Measurements from ENCODE around the gene CYGB. TPM values are rescaled to one million over a fixed set of nuclear protein-coding genes. Genes with fewer than 3 reads are reported as not detected.

Gene CYGB
- total and polyA plus RNA-seq, 2 of the 13 experiments (the other 11 are each of a cell fraction or from before 2014, with no cell fraction given) = 18.9 to 27.1 TPM

GRCh38 chr17:76557368-76558197, 20.1 kb upstream of the CYGB start (continued):
- TF ChIP-seq, protein P1, sequence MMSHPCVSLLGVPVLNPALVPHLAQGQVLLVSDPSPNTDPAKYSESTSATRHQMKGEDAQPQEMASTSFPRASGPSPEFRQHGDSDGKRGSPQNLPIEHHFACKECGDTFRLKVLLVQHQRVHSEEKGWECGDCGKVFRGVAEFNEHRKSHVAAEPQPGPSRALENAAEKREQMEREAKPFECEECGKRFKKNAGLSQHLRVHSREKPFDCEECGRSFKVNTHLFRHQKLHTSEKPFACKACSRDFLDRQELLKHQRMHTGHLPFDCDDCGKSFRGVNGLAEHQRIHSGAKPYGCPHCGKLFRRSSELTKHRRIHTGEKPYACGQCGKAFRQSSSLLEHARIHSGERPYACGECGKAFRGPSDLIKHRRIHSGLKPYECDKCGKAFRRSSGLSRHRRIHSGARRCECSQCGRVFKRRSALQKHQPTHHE (CRISPR knock-in tag; IDR thresholded peaks at IDR 0.05; ENCODE audit: borderline replicate concordance) = peak; percentile 77; the same call in 1 of the 2 replicates
- TF ChIP-seq ZNF558 (CRISPR knock-in tag; IDR thresholded peaks at IDR 0.05; ENCODE audit: borderline replicate concordance) (peak; percentile 53; the same call in 1 of the 2 replicates), ZNF589 (CRISPR knock-in tag; conservative IDR thresholded peaks at IDR 0.05) (peak; percentile 91), PHF20 (CRISPR knock-in tag; IDR thresholded peaks at IDR 0.05) (peak; percentile 21; the same call in 1 of the 2 replicates), ZBTB26 (CRISPR knock-in tag; IDR thresholded peaks at IDR 0.05; ENCODE audit: borderline replicate concordance) (0 out of 2 replicates have a peak, but pooled peaks have one; percentile 76), ZFAT (CRISPR knock-in tag; conservative IDR thresholded peaks at IDR 0.05) (no peak), MTF1 (CRISPR knock-in tag; IDR thresholded peaks at IDR 0.05) (no peak), ZMYM4 (CRISPR knock-in tag; IDR thresholded peaks at IDR 0.05) (peak; percentile 90), MBNL3 (CRISPR knock-in tag; conservative IDR thresholded peaks at IDR 0.05) (peak; percentile 69; the same call in 1 of the 2 replicates), ZNF552 (CRISPR knock-in tag; IDR thresholded peaks at IDR 0.05; ENCODE audit: borderline replicate concordance) (peak; percentile 60; the same call in 1 of the 2 replicates), ZNF580 (CRISPR knock-in tag; IDR thresholded peaks at IDR 0.05; ENCODE audit: borderline replicate concordance, low read depth) (peak; percentile 93; the same call in 1 of the 2 replicates), FOXC1 (CRISPR knock-in tag; IDR thresholded peaks at IDR 0.05; ENCODE audit: borderline replicate concordance) (peak; percentile 84; the same call in 1 of the 2 replicates), ZNF547 (CRISPR knock-in tag; IDR thresholded peaks at IDR 0.05) (peak; percentile 93), FOXJ3 (CRISPR knock-in tag; IDR thresholded peaks at IDR 0.05; ENCODE audit: borderline replicate concordance) (0 out of 2 replicates have a peak, but pooled peaks have one; percentile 5)
- TF ChIP-seq, protein P2, sequence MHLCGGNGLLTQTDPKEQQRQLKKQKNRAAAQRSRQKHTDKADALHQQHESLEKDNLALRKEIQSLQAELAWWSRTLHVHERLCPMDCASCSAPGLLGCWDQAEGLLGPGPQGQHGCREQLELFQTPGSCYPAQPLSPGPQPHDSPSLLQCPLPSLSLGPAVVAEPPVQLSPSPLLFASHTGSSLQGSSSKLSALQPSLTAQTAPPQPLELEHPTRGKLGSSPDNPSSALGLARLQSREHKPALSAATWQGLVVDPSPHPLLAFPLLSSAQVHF (CRISPR knock-in tag; IDR thresholded peaks at IDR 0.05) = peak; percentile 83
- TF ChIP-seq, protein P3, sequence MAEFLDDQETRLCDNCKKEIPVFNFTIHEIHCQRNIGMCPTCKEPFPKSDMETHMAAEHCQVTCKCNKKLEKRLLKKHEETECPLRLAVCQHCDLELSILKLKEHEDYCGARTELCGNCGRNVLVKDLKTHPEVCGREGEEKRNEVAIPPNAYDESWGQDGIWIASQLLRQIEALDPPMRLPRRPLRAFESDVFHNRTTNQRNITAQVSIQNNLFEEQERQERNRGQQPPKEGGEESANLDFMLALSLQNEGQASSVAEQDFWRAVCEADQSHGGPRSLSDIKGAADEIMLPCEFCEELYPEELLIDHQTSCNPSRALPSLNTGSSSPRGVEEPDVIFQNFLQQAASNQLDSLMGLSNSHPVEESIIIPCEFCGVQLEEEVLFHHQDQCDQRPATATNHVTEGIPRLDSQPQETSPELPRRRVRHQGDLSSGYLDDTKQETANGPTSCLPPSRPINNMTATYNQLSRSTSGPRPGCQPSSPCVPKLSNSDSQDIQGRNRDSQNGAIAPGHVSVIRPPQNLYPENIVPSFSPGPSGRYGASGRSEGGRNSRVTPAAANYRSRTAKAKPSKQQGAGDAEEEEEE (CRISPR knock-in tag; IDR thresholded peaks at IDR 0.05; ENCODE audit: borderline replicate concordance) = peak; percentile 59; the same call in 1 of the 2 replicates
- TF ChIP-seq, protein P4, sequence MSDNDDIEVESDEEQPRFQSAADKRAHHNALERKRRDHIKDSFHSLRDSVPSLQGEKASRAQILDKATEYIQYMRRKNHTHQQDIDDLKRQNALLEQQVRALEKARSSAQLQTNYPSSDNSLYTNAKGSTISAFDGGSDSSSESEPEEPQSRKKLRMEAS (IDR thresholded peaks at IDR 0.05) = peak; percentile 100
- TF ChIP-seq, protein P5, sequence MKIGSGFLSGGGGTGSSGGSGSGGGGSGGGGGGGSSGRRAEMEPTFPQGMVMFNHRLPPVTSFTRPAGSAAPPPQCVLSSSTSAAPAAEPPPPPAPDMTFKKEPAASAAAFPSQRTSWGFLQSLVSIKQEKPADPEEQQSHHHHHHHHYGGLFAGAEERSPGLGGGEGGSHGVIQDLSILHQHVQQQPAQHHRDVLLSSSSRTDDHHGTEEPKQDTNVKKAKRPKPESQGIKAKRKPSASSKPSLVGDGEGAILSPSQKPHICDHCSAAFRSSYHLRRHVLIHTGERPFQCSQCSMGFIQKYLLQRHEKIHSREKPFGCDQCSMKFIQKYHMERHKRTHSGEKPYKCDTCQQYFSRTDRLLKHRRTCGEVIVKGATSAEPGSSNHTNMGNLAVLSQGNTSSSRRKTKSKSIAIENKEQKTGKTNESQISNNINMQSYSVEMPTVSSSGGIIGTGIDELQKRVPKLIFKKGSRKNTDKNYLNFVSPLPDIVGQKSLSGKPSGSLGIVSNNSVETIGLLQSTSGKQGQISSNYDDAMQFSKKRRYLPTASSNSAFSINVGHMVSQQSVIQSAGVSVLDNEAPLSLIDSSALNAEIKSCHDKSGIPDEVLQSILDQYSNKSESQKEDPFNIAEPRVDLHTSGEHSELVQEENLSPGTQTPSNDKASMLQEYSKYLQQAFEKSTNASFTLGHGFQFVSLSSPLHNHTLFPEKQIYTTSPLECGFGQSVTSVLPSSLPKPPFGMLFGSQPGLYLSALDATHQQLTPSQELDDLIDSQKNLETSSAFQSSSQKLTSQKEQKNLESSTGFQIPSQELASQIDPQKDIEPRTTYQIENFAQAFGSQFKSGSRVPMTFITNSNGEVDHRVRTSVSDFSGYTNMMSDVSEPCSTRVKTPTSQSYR (CRISPR knock-in tag; IDR thresholded peaks at IDR 0.05; ENCODE audit: borderline replicate concordance) = peak; percentile 21; the same call in 1 of the 2 replicates
